ENCODE data around the gene SH3D19.

DNA sequence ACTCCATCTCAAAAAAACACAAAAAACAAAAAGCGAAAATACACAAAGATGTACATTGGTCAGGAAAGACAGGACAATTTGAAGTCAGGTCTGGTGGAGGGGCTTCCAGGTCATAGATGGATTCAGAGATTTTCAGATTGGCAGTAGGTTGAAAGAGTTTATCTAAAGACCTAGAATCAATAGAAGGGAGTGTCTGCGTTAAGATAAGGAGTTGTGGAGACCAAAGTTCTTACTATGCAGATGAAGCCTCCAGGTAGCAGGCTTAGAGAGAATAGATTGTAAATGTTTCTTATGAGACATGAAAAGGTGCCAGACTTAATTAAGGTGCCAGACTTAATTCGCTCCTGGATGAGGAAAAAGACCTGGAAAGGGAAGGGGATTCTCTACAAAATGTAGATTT, 232.9 kb downstream of the SH3D19 start:
- TF ChIP-seq, protein P1, sequence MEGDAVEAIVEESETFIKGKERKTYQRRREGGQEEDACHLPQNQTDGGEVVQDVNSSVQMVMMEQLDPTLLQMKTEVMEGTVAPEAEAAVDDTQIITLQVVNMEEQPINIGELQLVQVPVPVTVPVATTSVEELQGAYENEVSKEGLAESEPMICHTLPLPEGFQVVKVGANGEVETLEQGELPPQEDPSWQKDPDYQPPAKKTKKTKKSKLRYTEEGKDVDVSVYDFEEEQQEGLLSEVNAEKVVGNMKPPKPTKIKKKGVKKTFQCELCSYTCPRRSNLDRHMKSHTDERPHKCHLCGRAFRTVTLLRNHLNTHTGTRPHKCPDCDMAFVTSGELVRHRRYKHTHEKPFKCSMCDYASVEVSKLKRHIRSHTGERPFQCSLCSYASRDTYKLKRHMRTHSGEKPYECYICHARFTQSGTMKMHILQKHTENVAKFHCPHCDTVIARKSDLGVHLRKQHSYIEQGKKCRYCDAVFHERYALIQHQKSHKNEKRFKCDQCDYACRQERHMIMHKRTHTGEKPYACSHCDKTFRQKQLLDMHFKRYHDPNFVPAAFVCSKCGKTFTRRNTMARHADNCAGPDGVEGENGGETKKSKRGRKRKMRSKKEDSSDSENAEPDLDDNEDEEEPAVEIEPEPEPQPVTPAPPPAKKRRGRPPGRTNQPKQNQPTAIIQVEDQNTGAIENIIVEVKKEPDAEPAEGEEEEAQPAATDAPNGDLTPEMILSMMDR (conservative IDR thresholded peaks at IDR 0.05) = no peak
- TF ChIP-seq ZFX (IDR thresholded peaks at IDR 0.05) = no peak
